ENCODE measurements around the gene INO80D.
"Not testable (repeated sequence)": the region's sequence is repeated elsewhere in the genome, so short reads cannot be mapped to it uniquely, and the experiment has no call there.

Gene INO80D

DNA sequence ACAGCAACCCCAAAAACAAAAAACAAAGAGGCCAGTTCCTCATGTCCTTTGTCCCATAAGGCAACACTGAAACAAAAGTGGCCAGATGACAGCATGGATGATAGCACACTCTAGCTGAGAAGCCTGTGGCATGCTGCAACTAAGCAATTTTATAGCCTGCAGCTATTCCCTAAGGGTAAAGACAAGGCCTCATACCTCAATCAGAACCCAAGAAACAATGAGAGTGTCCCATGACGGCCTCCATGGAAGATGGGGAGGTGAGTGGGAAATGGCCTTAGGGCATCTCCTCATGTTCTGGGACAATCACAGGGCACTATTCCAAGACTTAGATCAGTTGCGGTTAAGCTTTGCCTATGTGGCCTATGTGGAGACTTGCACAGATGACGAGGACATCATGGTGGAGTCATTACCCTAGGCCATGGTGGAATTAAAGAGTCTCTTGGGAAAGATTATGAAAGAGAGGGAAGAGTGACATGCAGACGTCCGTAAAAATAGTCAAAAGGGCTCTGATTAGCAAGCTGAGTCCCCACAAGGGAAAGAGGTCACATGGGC is 103.1 kb downstream of the INO80D start:
- Histone ChIP-seq H3K27ac (ENCODE audit: poor library complexity, severe bottlenecking) (no peak overlapping the region), H3K9me3 (ENCODE audit: severe bottlenecking) (no peaks in the 10 kb centered on the region), H3K36me3 (ENCODE audit: low read depth) (no peaks in the 10 kb centered on the region), H3K4me3 (ENCODE audit: severe bottlenecking) (no peak overlapping the region), H3K27me3 (ENCODE audit: insufficient read depth, poor library complexity, severe bottlenecking) (no peaks in the 10 kb centered on the region), H3K4me1 (ENCODE audit: insufficient read depth, poor library complexity, severe bottlenecking) (no peaks in the 10 kb centered on the region)
- no peak for DNase-seq (ENCODE audit: low spot score)
- TF ChIP-seq, protein P1, sequence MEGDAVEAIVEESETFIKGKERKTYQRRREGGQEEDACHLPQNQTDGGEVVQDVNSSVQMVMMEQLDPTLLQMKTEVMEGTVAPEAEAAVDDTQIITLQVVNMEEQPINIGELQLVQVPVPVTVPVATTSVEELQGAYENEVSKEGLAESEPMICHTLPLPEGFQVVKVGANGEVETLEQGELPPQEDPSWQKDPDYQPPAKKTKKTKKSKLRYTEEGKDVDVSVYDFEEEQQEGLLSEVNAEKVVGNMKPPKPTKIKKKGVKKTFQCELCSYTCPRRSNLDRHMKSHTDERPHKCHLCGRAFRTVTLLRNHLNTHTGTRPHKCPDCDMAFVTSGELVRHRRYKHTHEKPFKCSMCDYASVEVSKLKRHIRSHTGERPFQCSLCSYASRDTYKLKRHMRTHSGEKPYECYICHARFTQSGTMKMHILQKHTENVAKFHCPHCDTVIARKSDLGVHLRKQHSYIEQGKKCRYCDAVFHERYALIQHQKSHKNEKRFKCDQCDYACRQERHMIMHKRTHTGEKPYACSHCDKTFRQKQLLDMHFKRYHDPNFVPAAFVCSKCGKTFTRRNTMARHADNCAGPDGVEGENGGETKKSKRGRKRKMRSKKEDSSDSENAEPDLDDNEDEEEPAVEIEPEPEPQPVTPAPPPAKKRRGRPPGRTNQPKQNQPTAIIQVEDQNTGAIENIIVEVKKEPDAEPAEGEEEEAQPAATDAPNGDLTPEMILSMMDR (IDR thresholded peaks at IDR 0.05; ENCODE audit: poor library complexity, severe bottlenecking) = no peak
- ATAC-seq (ENCODE audit: low read depth) = no peak

DNA sequence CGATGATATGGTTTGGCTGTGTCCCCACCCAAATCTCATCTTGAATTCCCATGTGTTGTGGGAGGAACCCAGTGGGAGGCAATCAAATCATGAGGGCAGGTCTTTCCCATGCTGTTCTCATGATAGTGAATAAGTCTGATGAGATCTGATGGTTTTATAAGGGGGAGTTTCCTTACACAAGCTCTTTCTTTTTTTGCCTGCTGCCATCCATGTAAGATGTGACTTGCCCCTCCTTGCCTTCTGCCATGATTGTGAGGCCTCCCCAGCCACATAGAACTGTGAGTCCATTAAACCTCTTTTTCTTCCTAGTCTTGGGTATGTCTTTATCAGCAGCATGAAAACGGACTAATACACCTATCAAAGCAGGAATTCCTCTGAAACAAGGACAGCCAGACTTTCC is 107.2 kb downstream of the INO80D start:
- H3K36me3 ChIP-seq (ENCODE audit: low read depth); H3K27me3 ChIP-seq (ENCODE audit: insufficient read depth, poor library complexity, severe bottlenecking); ATAC-seq (ENCODE audit: low read depth); H3K4me3 ChIP-seq (ENCODE audit: severe bottlenecking); H3K27ac ChIP-seq (ENCODE audit: poor library complexity, severe bottlenecking); DNase-seq (ENCODE audit: low spot score); H3K9me3 ChIP-seq (ENCODE audit: severe bottlenecking); H3K4me1 ChIP-seq (ENCODE audit: insufficient read depth, poor library complexity, severe bottlenecking): not testable (repeated sequence)

DNA sequence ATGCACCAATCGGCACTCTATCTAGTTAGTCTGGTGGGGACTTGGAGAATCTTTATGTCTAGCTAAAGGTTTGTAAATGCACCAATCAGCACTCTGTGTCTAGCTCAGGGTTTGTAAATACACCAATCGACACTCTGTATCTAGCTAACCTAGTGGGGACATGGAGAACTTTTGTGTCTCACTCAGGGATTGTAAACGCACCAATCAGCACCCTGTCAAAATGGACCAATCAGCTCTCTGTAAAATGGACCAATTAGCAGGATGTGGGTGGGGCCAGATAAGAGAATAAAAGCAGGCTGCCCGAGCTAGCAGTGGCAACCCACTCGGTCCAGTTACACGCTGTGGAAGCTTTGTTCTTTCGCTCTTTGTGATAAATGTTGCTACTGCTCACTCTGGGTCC is 108.3 kb downstream of the INO80D start:
- H3K36me3 ChIP-seq (ENCODE audit: low read depth); H3K4me1 ChIP-seq (ENCODE audit: insufficient read depth, poor library complexity, severe bottlenecking); H3K27ac ChIP-seq (ENCODE audit: poor library complexity, severe bottlenecking); H3K9me3 ChIP-seq (ENCODE audit: severe bottlenecking); DNase-seq (ENCODE audit: low spot score); ATAC-seq (ENCODE audit: low read depth); H3K4me3 ChIP-seq (ENCODE audit: severe bottlenecking); H3K27me3 ChIP-seq (ENCODE audit: insufficient read depth, poor library complexity, severe bottlenecking): not testable (repeated sequence)

DNA sequence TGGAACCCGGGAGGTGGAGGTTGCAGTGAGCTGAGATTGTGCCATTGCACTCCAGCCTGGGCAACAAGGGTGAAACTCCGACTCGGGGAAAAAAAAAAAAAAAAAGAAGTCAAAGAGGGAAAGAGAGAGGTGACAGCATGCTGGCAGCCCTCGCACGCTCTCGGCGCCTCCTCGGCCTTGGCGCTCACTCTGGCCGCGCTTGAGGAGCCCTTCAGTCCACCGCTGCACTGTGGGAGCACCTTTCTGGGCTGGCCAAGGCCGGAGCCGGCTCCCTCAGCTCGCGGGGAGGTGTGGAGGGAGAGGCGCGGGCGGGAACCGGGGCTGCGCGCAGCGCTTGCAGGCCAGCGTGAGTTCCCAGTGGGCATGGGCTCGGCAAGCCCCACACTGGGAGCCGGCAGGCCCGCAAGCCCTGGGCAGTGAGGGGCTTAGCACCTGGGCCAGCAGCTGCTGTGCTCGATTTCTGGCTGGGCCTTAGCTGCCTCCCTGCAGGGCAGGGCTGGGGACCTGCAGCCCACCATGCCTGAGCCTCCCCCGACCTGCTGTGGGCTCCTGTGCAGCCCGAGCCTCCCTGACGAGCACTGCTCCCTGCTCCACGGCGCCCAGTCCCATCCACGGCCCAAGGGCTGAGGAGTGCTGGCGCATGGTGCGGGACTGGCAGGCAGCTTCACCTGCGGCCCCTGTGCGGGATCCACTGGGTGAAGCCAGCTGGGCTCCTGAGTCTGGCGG is 108.9 kb downstream of the INO80D start:
- H3K27ac ChIP-seq (ENCODE audit: poor library complexity, severe bottlenecking); H3K4me1 ChIP-seq (ENCODE audit: insufficient read depth, poor library complexity, severe bottlenecking); H3K36me3 ChIP-seq (ENCODE audit: low read depth); DNase-seq (ENCODE audit: low spot score); H3K27me3 ChIP-seq (ENCODE audit: insufficient read depth, poor library complexity, severe bottlenecking); H3K4me3 ChIP-seq (ENCODE audit: severe bottlenecking); H3K9me3 ChIP-seq (ENCODE audit: severe bottlenecking); ATAC-seq (ENCODE audit: low read depth): not testable (repeated sequence)

DNA sequence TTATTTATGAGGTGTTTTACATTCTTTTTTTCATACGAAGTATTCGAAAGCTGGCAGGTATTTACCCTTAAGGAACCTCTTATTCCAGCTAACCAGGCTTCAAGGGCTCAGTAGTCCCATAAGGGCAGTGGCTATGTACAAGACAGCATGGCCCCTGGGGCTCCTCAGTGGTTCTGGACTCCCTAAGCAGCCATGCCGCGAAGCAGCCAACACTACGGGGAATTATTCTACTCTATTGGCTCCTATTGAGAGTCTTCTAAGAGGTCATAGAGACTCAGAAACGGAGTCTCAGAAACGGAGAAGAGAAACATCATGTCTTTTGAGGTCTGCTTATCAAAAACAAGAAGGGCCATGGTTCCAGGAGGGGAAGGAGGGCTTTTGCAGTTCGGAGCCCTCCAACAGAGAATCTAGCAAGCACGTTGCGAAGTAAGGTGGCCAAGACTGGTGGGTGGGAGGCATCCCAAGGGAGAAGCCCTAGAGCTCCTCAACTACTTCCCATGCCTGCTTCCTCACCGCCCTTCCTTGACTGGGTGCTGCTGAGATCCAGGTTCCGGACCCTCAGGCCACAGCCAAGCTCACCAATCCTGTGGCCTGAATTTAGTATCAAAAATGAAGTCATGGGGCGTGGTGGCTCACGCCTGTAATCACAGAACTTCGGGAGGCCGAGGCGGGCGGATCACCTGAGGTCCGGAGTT is 109.7 kb downstream of the INO80D start:
- DNase-seq (ENCODE audit: low spot score) (no peak), ATAC-seq (ENCODE audit: low read depth) (no peak)
- no peak overlapping the region for H3K27ac ChIP-seq (ENCODE audit: poor library complexity, severe bottlenecking)

More for the DNA sequence above, 109.7 kb downstream of the INO80D start:
- Histone ChIP-seq H3K9me3 (ENCODE audit: severe bottlenecking) (no peaks in the 10 kb centered on the region), H3K4me1 (ENCODE audit: insufficient read depth, poor library complexity, severe bottlenecking) (no peaks in the 10 kb centered on the region), H3K27me3 (ENCODE audit: insufficient read depth, poor library complexity, severe bottlenecking) (no peaks in the 10 kb centered on the region), H3K4me3 (ENCODE audit: severe bottlenecking) (no peak overlapping the region), H3K36me3 (ENCODE audit: low read depth) (no peaks in the 10 kb centered on the region)
- TF ChIP-seq, protein P1 (IDR thresholded peaks at IDR 0.05; ENCODE audit: poor library complexity, severe bottlenecking) = no peak

Data from RWPE2 (cell line).